ENCODE data around the gene EML3.

- TF ChIP-seq CTCF (IDR thresholded peaks at IDR 0.05) (no peak), POLR2A (IDR thresholded peaks at IDR 0.05) (no peak)
Observed at GRCh38 chr11:62647609-62648005, 35.0 kb upstream of the EML3 start.
